Astrocyte (in vitro differentiated cells and primary cell): Measurements from ENCODE around the gene SAP30BP. TPM values are rescaled to one million over a fixed set of nuclear protein-coding genes. Genes with fewer than 3 reads are reported as not detected.

Experiments
- DNase-seq: peaks from one replicate; pipeline ENCODE4 v3.0.0-alpha.2; 2010; ENCODE audit warnings: low read depth
- FAIRE-seq: peaks from 2 replicates; lab custom pipeline; 2011; peaks lifted over from hg19 to GRCh38; lab: Jason Lieb, UNC
- H2AFZ ChIP-seq: 2 replicates; pipeline ENCODE4 v1.6.0; 2012; ENCODE audit warnings: low read depth, low read length, inconsistent platforms
- H3K27ac ChIP-seq: 2 replicates; pipeline ENCODE4 v1.5.1; 2011; ENCODE audit warnings: low read depth, low read length, inconsistent platforms
- H3K27me3 ChIP-seq: 2 replicates; pipeline ENCODE4 v1.6.0; 2011; ENCODE audit warnings: low read length, inconsistent platforms; ENCODE audit not compliant: insufficient read depth
- H3K36me3 ChIP-seq: 2 replicates; pipeline ENCODE4 v1.5.1; 2011; ENCODE audit warnings: low read length, inconsistent platforms; ENCODE audit not compliant: insufficient read depth
- H3K4me1 ChIP-seq: 2 replicates; pipeline ENCODE4 v1.5.1; 2011; ENCODE audit warnings: low read length, inconsistent platforms; ENCODE audit not compliant: insufficient read depth
- H3K4me2 ChIP-seq: 2 replicates; pipeline ENCODE4 v1.6.0; 2012; ENCODE audit warnings: low read length, inconsistent platforms
- H3K4me3 ChIP-seq: 2 replicates; pipeline ENCODE4 v1.5.1; 2011; ENCODE audit warnings: low read depth, mild to moderate bottlenecking, low read length, inconsistent platforms; ENCODE audit not compliant: insufficient read depth
- H3K79me2 ChIP-seq: 2 replicates; pipeline ENCODE4 v1.6.0; 2012; ENCODE audit warnings: mild to moderate bottlenecking, low read length, inconsistent platforms; ENCODE audit not compliant: insufficient read depth
- H3K9ac ChIP-seq: 2 replicates; pipeline ENCODE4 v1.6.0; 2012; ENCODE audit warnings: mild to moderate bottlenecking, low read length, inconsistent platforms
- H3K9me3 ChIP-seq: 2 replicates; pipeline ENCODE4 v1.5.1; 2012; ENCODE audit warnings: low read depth, mild to moderate bottlenecking, low read length, inconsistent platforms; ENCODE audit not compliant: insufficient read depth
- H4K20me1 ChIP-seq: 2 replicates; pipeline ENCODE4 v1.6.0; 2012; ENCODE audit warnings: low read length, inconsistent platforms; ENCODE audit not compliant: insufficient read depth
- H3K27ac Mint-ChIP-seq: one replicate; pipeline ENCODE4 v1.8.0; 2021; ENCODE audit warnings: mild to moderate bottlenecking, mixed read lengths; ENCODE audit not compliant: unreplicated experiment
- H3K27me3 Mint-ChIP-seq: one replicate; pipeline ENCODE4 v1.8.0; 2021; ENCODE audit warnings: low read depth, mixed read lengths; ENCODE audit not compliant: unreplicated experiment
- H3K36me3 Mint-ChIP-seq: one replicate; pipeline ENCODE4 v1.8.0; 2021; ENCODE audit warnings: low read depth, mixed read lengths; ENCODE audit not compliant: unreplicated experiment
- H3K4me1 Mint-ChIP-seq: one replicate; pipeline ENCODE4 v1.8.0; 2021; ENCODE audit warnings: low read depth, mixed read lengths; ENCODE audit not compliant: unreplicated experiment
- H3K4me3 Mint-ChIP-seq: one replicate; pipeline ENCODE4 v1.8.0; 2021; ENCODE audit warnings: mild to moderate bottlenecking, moderate library complexity, mixed read lengths; ENCODE audit not compliant: unreplicated experiment
- H3K9me3 Mint-ChIP-seq: one replicate; pipeline ENCODE4 v1.8.0; 2021; ENCODE audit warnings: mild to moderate bottlenecking, mixed read lengths; ENCODE audit not compliant: unreplicated experiment
- CTCF ChIP-seq: IDR thresholded peaks from 2 replicates; pipeline ENCODE4 v1.5.1; 2011; ENCODE audit warnings: low read depth, mild to moderate bottlenecking, inconsistent platforms, low read length, moderate library complexity; ENCODE audit not compliant: insufficient read depth
- EZH2 ChIP-seq: IDR thresholded peaks from 2 replicates; pipeline ENCODE4 v1.6.1; 2012; ENCODE audit warnings: mild to moderate bottlenecking, low read length, inconsistent platforms; ENCODE audit not compliant: insufficient read depth
- total RNA-seq: library from RNA; stranded (reverse); gene quantifications from 2 replicates; pipeline ENCODE4 v1.2.1, GENCODE V29; 2021

The SAP30BP gene
- total RNA-seq, 1 donor from 2014 or later = 99.2 TPM

- peaks cover 9% of the 10 kb centered on the region for H3K36me3 Mint-ChIP-seq
- Histone ChIP-seq H3K27me3 (no peaks in the 10 kb centered on the region), H3K36me3 (peaks cover 37% of the 10 kb centered on the region), H2AFZ (no peak overlapping the region), H3K79me2 (peaks cover 73% of the 10 kb centered on the region), H3K27ac (peak overlapping the region; percentile 96), H3K4me2 (peak overlapping the region; percentile 94), H4K20me1 (peaks cover 21% of the 10 kb centered on the region), H3K9me3 (no peaks in the 10 kb centered on the region), H3K9ac (peak overlapping the region; percentile 98), H3K4me1 (peaks cover 19% of the 10 kb centered on the region), H3K4me3 (peak overlapping the region; percentile 96)
- no peak overlapping the region for H3K4me3 Mint-ChIP-seq
- TF ChIP-seq EZH2 (no peak), CTCF (no peak)
- H3K9me3 Mint-ChIP-seq = no peaks in the 10 kb centered on the region
- no peak overlapping the region for H3K27ac Mint-ChIP-seq
- FAIRE-seq = no peak
- H3K4me1 Mint-ChIP-seq = peaks cover 23% of the 10 kb centered on the region
- DNase-seq = no peak
- H3K27me3 Mint-ChIP-seq = no peaks in the 10 kb centered on the region
Observed at GRCh38 chr17:75668489-75668888, 1.4 kb downstream of the SAP30BP start.

- Mint-ChIP-seq H3K9me3 (no peaks in the 10 kb centered on the region), H3K27me3 (no peaks in the 10 kb centered on the region), H3K27ac (no peak overlapping the region), H3K4me3 (no peak overlapping the region), H3K36me3 (peaks cover 10% of the 10 kb centered on the region), H3K4me1 (peaks cover 20% of the 10 kb centered on the region)
- no peak overlapping the region for H3K4me3 ChIP-seq
- H3K36me3 ChIP-seq = peaks cover 37% of the 10 kb centered on the region
- no peak for DNase-seq
- H3K79me2 ChIP-seq = peaks cover 85% of the 10 kb centered on the region
- FAIRE-seq = no peak
- H3K4me2 ChIP-seq = no peak overlapping the region
- TF ChIP-seq EZH2 = no peak
- no peak for TF ChIP-seq CTCF
- H3K9ac ChIP-seq = no peak overlapping the region
- H3K27ac ChIP-seq = no peak overlapping the region
- no peak overlapping the region for H2AFZ ChIP-seq
- no peaks in the 10 kb centered on the region for H3K27me3 ChIP-seq
- peaks cover 24% of the 10 kb centered on the region for H4K20me1 ChIP-seq
- no peaks in the 10 kb centered on the region for H3K9me3 ChIP-seq
- peaks cover 16% of the 10 kb centered on the region for H3K4me1 ChIP-seq
Observed at GRCh38 chr17:75670868-75671267, 3.7 kb downstream of the SAP30BP start.

DNA sequence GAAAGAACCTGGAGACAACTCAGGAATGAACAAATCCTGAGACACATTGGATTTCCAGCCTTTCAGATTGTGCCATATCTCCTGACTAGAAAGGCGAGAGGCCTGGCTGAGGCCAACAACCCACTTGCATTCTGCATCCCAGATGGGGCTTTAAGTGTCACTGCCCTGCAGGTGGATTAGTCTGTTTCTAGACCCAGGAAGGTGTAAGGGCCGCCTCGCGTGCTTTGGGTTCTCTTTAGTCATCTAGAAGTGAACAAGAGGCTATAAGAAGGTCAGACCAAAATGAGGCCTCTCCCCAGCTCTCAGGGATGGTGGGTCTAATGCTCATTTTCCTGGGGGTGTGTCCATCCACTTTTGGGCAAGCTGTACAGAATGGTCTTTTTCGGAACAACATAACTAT is 4.9 kb downstream of the SAP30BP start:
- FAIRE-seq (no peak), DNase-seq (no peak)
- H3K9me3 ChIP-seq = no peaks in the 10 kb centered on the region
- H3K9ac ChIP-seq = no peak overlapping the region
- peaks cover 13% of the 10 kb centered on the region for H3K4me1 ChIP-seq
- TF ChIP-seq EZH2 (no peak), CTCF (no peak)
- H3K4me2 ChIP-seq = no peak overlapping the region
- H4K20me1 ChIP-seq = peaks cover 24% of the 10 kb centered on the region
- H3K27ac ChIP-seq = no peak overlapping the region
- H3K4me3 ChIP-seq = no peak overlapping the region
- H3K27me3 ChIP-seq = no peaks in the 10 kb centered on the region
- H2AFZ ChIP-seq = no peak overlapping the region
- H3K79me2 ChIP-seq = peaks cover 85% of the 10 kb centered on the region
- no peaks in the 10 kb centered on the region for H3K27me3 Mint-ChIP-seq
- H3K36me3 Mint-ChIP-seq = peaks cover 10% of the 10 kb centered on the region
- no peak overlapping the region for H3K4me3 Mint-ChIP-seq
- H3K4me1 Mint-ChIP-seq = peaks cover 16% of the 10 kb centered on the region
- peaks cover 45% of the 10 kb centered on the region for H3K36me3 ChIP-seq
- H3K27ac Mint-ChIP-seq = no peak overlapping the region
- H3K9me3 Mint-ChIP-seq = no peaks in the 10 kb centered on the region
